GF-D8 (cell line): ENCODE data around the gene MICAL3.

Source experiments
- DNase-seq: peaks from one replicate; lab custom pipeline; 2025; lab: John Stamatoyannopoulos, UW

MICAL3 gene

DNA sequence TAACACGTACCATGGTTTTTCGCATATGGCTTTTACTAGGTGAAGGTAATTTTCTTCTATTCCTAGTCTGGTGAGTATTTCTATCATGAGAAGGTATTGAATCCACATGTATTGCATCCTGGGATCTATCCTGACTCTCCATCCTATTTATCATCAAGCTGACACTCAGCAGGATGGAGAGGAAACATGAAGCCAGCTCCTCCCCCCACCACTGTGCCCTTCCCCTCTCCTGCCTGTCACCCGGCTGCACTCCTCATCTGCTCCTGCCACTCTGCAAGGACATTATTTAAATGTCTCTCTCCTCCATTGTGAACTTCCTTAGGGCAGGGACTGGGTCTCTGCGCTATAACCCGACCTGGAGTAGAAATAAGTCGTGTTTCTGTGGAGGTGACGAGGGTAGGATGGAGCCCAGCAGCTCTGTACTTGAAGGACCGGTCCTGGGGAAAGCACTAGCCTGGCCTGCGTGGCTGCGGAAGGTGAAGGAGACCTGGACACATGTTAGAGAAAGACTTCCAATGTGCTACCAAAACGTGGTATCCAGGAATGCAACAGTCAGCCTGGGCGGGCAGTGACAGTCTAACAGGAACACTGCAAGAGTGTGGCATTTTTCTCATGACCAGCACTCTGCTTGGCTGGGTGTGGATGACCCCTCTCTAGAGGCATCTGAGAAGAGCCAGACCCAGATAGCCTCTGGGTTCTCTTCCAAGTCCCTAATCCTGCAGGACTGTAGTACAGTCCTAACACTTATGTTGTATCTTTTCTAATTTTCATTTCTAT is 111.2 kb downstream of the MICAL3 start:
- no peak for DNase-seq

DNA sequence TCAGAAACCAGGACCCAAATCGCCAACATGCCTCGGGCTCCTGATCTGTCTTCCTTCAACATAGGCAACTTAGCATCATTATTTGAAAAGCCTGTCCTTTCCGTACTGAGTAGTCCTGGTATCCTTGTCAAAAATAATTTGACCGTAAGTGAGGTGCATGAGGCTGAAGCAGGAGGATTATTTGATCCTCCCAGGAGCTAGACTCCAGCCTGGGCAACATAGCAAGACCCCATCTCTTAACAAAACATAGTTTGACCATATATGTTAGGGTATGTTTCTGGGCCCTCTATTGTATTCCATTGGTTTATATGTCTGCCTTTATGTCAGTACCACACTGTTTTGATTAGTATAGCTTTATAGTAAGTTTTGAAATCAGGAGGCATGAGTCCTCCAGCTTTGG is 112.5 kb downstream of the MICAL3 start:
- no peak for DNase-seq

DNA sequence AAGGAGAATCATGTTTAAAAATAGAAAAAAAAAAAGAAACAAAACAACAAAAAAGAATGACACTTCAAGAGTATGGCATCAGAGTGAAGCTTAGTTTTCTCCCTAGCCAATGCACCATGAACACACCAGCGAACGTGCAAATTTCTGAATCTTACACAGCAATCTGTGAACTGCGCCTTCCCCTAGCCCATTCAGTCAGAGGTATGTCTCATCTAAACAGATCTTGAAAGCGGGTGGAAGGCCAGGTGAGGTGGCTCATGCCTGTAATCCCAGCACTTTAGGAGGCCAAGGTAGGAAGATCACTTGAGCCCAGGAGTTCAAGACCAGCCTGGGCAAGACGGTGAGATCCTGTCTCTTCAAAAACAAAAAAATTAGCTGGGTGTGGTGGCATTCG is 113.1 kb downstream of the MICAL3 start:
- no peak for DNase-seq

DNA sequence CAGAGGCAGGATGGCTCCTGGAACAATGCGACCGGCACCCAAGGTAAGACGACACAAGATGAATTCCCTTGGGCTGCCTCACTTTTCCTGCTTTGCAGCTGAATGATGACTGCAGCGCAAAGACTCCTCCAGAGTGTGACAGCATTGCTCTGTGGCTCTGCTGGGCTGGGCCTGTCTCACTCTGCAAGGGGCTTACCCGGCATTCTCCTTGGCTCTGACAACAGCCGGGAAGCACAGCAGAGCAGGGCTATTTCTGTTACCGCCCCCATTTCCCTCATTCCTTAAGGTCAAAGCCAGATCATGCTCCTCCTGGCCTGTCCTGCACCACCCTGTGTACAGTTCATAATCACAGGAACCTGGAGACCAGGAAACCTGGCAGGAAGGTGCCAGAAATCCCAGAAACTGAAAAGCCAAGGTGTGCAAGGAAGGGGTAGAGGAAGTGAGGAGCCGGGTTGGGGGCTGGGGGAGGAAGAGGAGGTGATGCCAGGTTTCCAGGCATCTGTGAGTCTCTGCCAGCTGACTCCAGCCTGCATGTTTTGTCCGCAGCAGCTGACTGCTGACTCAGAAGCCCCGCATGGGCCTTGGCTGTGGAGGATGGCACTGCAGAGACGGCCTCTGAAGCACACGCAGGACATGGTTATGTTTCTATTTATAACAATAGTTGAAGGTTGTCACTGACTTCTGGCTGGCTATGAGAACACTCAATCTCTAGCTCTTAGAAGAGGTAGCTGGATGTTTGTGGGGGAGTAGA is 113.6 kb downstream of the MICAL3 start:
- DNase-seq, result no peak

DNA sequence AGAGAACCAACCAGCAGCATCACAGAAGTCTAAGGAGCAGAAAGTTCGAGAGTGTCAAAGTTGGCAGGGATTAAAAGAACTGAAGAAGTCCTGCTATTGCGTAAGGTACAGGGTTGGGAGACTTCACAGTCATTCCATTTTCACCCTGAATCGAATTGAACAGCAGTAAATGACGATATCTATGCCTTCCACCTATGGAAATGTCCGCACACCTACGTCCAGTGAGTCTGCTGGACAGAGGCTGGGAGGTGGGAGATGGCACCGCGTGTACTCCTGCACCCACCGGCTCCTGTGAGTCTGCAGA is 116.7 kb downstream of the MICAL3 start:
- no peak for DNase-seq

DNA sequence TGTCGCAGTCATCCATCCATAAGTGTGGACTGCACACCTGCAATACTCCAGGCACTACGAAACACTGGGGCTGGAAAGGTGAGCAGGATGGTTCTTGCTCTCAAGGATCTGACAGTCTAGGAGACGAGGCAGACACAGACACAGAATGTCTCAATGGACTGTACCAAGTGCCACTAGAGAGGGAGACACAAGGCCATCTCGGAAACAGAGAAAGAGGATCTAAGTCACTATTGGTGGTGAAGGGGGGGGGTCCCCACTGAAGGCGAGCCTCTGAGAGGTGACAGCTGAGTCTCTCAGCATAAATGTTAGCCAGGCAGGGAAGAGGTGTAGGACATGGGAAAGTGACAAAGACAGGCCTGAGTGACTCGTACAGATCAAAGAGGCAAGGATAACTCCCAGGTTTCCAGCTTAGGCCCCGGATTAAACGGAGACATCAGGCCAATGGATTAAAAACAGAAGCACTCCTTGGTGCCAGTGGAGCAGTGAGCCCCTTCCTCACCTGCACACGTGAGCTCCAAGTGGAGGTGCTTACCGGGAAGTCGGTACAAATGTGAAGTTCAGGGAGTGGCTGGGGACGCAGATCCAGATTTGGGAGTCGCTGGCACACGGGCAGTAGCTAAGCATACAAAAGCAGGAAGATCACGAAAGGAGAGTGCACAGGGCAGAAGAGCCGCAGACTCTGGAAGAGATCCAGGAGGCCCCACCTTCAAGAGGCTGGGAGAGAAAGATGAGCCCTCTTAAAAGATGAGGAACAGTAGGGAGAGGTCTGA is 117.2 kb downstream of the MICAL3 start:
- DNase-seq, result no peak

DNA sequence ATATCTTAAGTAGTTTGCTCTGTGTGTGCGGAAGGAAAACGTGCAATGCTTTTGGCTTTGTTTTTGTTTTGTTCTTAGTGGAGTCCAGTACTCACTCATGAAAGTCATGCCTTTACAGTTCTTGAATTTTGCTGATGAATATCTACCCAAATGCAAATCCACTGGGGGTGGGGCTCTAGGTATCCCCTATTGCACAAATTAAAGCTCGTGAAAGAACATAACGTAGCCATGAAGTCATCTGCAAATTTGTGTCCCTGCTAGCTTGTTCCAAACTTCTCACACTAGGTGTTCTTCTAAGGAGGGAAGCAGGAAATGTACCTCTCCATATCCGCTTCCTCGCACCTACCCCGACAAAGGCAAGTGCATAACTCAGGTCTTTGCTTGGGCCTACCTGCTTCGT is 118.9 kb downstream of the MICAL3 start:
- DNase-seq, result no peak

DNA sequence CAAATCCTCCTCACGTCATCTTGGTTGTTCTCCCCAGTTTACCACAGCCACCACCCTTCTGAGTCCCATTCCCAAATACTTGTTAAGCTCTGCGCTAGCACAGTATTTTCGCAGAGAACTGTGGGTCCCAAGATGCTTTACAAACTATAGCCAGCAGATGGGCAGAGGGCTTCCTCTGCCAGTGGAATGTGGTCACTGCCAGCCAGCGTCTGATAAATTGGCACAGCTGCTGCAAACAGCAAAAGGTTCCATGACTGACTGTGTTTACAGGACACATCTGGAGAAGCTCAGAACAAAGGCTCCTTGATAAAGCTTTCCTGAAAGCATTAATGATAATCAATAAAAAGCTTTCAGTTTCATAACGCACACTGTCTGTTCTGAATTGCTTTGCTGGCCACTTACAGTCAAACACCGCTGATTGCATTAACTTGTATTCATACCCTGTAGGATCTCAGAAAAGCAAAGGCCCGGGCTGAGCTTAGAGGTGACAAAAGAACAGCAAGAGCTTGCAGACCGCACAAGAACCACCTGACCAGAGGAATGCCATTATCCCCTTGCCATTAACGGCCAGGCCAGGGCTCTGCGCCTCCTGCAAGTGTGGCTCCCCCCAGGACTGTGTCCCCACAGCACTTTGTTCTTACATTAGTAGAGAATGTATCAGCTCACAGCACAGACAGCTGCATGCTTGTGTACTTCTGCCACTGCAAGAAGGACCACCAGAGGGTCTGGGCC is 120.6 kb downstream of the MICAL3 start:
- no peak for DNase-seq

DNA sequence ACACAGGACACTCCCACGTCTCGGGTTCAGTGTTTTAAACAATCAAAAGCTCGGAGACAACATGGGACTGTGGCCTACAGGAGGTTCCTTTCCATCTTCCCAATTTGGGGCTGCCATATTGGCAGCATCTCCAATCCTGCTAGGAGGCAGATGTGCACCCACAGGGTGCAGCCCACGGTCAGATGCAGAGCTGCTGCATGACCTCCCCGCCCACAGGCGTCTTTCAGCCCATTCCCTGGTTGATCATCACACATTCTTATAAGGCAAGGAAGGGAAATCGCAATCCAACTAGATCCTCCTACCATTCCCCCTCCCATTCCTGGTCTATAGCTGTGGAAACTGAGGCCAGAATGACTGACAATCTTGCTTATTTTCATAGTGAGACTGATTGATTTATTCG is 121.4 kb downstream of the MICAL3 start:
- DNase-seq, result no peak

DNA sequence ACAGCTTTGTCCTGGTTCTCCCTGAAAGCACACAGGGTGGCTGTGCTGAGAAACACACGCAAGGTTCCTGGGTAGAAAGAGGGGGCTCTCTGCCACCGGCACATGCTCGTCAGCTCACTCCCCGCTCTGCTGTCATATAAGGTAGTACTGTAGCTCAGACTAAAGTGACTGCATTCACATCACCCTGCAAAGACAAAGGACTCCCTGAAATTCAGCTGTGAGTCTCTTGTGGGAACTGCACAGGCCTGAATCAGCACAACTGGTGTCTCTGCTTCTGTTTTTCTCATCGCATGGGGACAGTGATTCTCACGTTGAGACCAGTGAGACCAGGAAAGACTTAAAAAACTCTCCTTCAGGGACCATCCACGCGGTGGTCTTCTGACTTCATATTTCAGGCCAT is 126.0 kb downstream of the MICAL3 start:
- DNase-seq, result no peak

DNA sequence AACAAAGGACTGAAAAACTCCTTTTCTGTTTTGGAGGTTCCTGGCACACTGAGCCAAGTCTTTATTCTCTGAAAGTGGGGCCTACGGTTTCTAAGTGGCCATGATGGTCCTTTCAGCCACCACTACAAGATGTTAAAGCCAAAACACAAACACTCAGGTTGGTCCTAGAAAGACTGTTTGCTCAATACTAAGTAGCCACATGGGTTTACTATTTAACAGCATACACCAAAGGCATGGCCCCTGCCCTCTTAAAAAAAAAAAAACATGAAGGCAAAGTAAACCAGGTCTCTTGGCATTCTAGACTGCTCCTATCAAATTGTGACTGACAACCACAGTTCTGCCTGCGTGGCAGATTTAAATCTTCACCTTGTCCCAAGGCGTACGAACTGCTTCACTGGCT is 126.5 kb downstream of the MICAL3 start:
- no peak for DNase-seq

DNA sequence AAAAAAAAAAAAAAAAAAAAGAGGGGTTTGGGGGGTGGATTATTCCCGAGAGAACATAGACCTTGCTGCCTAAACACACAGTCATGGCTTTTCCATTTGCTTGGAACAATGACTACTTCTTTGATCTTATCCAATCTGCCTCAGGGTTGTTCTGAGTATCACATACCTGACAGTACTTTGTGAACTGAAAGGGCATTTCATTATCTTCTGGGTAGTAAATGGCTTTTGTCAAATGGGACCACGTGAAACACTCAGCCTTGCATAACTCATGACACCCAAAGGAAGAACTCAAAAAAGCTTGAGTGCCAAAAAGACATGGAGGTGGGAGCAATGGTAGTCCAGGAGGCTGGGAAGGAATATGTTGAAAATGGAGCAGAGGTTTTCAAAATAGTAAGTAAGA is 126.9 kb downstream of the MICAL3 start:
- DNase-seq, result no peak

DNA sequence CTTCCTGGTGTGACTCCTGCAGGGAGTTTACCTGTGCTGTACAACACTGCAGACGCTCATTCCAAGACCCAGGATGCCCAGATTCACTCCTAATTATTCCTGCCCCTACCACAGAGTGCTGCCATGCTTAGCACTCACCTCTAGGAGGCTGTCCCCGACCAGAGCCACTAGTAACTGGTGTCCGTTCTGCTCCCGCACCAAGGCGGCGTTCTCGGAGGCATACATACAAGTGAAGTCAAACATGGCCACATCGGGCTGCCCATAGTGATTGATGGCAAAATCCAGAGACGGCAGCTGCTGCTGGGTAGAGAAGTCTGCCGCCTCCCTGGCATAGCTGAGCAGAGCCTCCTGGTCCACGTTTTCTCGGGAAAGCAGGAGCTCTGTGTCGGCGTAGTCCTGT is 127.8 kb downstream of the MICAL3 start:
- DNase-seq, result no peak

DNA sequence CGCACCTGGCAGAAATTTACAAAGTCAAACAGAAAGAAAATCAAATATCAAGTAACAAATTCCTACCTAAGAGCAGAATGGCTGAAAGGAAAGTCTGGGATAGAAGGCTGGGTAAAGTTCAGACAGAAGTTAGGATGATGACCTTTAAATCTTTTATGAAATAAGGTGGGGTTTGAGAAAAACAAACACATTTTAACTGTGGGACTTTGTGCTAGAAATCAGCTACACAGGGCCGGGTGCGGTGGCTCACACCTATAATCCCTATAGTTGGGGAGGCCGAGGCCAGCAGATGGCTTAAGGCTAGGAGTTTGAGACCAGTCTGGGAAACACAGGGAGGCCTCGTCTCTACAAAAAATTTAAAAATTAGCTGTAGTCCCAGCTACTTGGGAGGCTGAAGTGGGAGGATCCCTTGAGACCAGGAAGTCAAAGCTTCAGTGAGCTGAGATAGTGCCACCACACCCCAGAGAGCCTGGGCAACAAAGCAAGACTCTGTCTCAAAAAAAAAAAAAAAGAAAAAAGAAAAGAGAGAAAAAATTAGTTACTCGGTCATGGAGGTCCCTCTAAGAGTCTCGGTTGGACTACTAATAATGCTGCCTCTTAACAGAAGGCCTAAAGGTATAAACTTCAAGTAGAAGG is 130.3 kb downstream of the MICAL3 start:
- no peak for DNase-seq

DNA sequence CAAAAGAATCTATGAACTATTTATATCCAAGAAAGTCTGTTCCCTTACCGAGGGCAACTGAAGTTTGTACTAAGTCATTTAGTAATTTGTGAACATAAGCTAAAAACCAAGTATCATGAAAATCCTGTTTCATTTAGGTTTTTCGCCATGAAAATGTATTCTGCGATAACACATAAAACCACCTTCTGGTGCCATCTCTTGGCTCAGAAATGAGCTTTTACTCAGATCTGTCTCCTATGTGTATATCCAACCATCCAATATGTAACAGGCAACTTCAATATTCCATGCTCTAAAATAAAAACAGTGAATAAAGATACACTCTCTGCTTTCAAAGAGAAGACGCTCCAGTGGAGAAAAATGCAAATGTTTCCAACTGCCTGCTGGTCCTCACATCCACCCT is 132.0 kb downstream of the MICAL3 start:
- DNase-seq, result no peak

DNA sequence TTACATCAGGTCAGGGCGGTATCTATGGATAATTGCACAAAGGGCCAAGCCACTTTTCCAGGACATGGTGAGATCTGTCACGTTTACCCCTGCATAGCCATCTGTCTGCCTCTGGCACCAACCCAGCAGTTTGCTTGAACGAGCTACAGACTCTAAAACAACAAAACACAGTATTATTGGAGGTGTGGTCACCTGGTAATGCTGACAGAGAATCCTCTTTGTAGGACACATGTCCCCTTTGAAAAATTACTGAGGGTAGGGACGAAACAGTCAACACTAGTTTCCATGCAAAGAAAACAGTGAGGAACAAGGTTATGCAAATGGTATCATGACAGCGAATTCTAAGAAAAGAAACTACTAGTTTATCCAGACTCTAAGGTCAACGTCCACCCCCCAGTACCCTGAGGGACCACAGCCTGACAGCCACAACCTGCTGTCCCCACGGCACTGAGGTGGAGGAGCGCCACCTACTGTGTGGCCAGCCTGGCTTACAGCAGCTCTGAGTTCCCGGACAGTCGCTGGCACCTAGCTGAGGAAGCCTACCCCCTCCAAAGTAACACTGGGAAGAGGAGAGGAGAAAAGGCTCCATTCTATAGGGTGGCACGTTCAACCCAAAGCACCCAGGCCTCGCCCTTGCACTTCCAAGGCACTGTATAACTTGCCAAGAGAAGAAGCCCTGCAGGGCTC is 132.7 kb downstream of the MICAL3 start:
- DNase-seq, result no peak

DNA sequence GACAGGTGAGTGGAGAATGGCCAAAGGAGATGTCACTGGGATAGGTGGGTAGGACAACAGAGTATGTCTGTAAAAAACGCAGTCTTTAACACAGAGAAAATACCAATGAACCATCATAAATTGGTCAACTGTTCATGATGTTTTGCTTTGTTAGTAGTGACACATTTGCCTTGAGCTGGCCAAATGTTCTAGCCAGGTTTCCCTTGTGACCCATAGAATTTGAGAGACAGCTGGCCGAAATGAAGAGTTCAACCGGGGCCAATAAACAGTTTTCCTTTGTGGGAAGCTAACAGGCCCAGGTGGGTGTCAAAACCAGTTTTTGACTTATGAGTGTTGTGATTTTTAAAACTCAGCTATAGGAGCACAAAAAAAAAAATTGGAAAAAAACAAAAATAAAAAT is 133.5 kb downstream of the MICAL3 start:
- DNase-seq, result no peak

DNA sequence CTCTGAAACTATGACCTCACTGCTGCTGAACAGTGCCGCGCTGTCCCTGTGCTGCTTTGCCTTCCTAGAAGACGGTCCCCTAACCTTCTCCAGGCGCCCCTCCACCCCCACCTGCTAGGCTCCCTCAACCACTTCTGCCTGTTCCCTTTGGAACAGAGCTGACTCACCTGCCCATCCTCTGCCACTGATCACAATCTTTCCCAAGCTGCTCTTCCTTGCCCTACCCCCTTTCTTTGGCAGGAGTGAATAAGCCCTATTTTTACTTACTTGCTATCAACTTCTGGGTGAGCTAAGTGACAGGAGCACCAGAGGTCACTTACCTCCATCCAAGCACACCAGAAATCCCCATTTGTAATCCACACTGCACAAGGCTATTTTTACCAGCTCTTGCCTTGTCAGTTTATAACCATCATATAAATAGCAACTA is 134.1 kb downstream of the MICAL3 start:
- no peak for DNase-seq

DNA sequence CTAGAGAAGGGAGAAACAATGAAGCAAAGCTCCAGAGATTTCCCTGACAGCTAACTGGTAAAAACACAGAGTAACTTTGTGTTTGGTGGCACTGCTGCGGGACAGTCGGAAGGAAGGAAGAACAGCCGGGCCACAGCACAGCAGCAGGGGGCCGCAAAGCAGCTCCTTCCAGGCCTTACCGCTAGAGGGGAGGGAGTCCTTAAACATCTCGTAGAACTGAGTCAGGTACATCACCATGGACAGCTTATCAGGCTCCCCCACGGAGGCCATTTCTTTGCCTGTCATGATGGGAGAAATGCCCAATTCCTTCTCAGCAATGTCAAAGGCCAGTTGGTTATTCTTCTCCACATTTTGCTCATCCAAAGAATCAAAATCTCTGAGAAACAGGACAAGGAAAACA is 135.5 kb downstream of the MICAL3 start:
- no peak for DNase-seq

DNA sequence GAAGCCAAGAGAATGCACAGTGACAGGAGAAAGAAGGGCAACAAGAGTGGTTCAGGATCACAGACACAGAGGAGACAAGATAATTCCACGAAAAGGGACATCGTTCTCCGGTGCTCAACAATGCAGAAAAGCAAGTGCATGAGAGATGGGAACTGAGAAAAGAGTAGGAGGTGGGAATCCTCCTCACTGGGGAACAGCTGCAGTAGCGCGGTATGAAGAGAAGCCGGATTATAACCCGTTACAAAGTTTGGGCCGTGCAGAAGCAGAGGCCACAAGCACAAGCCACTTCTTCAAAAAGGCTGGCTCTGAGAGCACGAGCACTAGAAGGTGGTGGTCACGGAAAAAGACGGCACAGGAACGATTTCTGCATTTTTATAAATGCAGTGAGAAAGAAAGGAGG is 135.9 kb downstream of the MICAL3 start:
- no peak for DNase-seq

DNA sequence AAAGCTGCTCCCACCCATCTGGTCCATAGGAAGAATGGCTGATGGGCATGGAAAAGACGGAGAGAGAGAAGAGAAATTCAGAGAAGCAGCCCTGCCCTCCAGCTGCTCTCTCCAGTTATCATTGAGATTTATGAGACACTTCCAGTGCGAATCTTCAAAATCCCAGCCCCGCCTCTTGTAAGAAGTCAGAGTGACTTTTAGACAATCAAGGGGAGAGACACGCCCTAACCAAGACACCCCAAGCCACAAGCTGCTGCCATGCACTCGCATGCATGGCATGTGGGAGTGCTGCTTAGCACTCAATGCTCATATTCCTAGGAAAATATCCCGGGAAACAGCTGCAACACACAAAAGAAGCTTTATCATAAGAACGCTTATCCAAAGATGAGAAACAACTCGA is 139.5 kb downstream of the MICAL3 start:
- no peak for DNase-seq
